Lung (tissue), 12 donors: ENCODE measurements around the gene ASPG. TPM values are rescaled to one million over a fixed set of nuclear protein-coding genes. Genes with fewer than 3 reads are reported as not detected.

ENCODE experiments used
- ATAC-seq: fragments of 200-7000 bp; cut with Tn5 transposase; one replicate; pipeline ENCODE4 v1.9.1; 2020; ENCODE audit warnings: moderate number of reproducible peaks; ENCODE audit not compliant: insufficient read depth, low FRiP score
- DNase-seq, 3 donors: peaks; one replicate each; pipeline ENCODE4 v3.0.0-alpha.2; 2013 to 2017
- H3K27ac ChIP-seq, 2 donors: one replicate each; pipeline ENCODE4 v1.5.1; 2013; ENCODE audit warnings: mild to moderate bottlenecking in 2 of 2, moderate library complexity in 2 of 2, control low read depth in 1 of 2, inconsistent platforms in 1 of 2, low read depth in 1 of 2, low read length in 1 of 2
- H3K27me3 ChIP-seq, 3 donors: one replicate each; pipeline ENCODE4 v1.5.1; 2013; ENCODE audit warnings: low read length in 2 of 3; ENCODE audit not compliant: control insufficient read depth in 3 of 3, insufficient read depth in 3 of 3
- H3K36me3 ChIP-seq, 4 donors: one replicate each; pipeline ENCODE4 v1.5.1; 2013; ENCODE audit warnings: low read length in 4 of 4, mild to moderate bottlenecking in 1 of 4, moderate library complexity in 1 of 4; ENCODE audit not compliant: control insufficient read depth in 4 of 4, insufficient read depth in 4 of 4
- H3K4me1 ChIP-seq, 5 donors: one replicate each; pipeline ENCODE4 v1.5.1; 2013; ENCODE audit warnings: low read length in 5 of 5, mild to moderate bottlenecking in 2 of 5, moderate library complexity in 1 of 5; ENCODE audit not compliant: control insufficient read depth in 5 of 5, insufficient read depth in 5 of 5
- H3K4me3 ChIP-seq: one replicate; pipeline ENCODE4 v1.5.1; 2013; ENCODE audit warnings: mild to moderate bottlenecking, control low read depth, moderate library complexity
- H3K9ac ChIP-seq, 2 donors: one replicate each; pipeline ENCODE4 v1.5.1; 2013; ENCODE audit warnings: low read length in 2 of 2, control low read depth in 1 of 2; ENCODE audit not compliant: insufficient read depth in 1 of 2
- H3K9me3 ChIP-seq, 4 donors: one replicate each; pipeline ENCODE4 v1.5.1; 2013; ENCODE audit warnings: low read length in 3 of 4, mild to moderate bottlenecking in 1 of 4, moderate library complexity in 1 of 4; ENCODE audit not compliant: control insufficient read depth in 4 of 4, insufficient read depth in 3 of 4
- WGBS, 2 donors: extraction: QIAGEN DNeasy Blood & Tissue Kit; methylation state at CpG; one replicate each; pipeline ENCODE4 v1.1.7; 2013; 5-methylcytosine and 5-hydroxymethylcytosine counted together
- polyA plus RNA-seq, 2 donors: library from polyadenylated mRNA; stranded (reverse); fragments of 200-250 nt; gene quantifications; one replicate each; pipeline ENCODE4 v1.2.1, GENCODE V29; 2013
- total RNA-seq, 2 donors: library from RNA; depleted of rRNA in 1 of 2; stranded (reverse); fragments of >200 nt in 1 of 2; gene quantifications; one replicate each; pipeline ENCODE4 v1.2.1, GENCODE V29; 2014 to 2021
- TF ChIP-seq, protein P1 (sequence below): IDR thresholded peaks from 2 replicates; pipeline ENCODE4 v1.5.1; 2012; ENCODE audit warnings: mild to moderate bottlenecking; ENCODE audit errors: control extremely low read depth, extremely low read depth
- donor health status: control.
- donor health status: control.
- donor health status: Bipolar disorder and iron deficiency.
- donor health status: healthy.
- donor health status: DM: yes; HTN: yes; CAD: no.

Gene ASPG
- total and polyA plus RNA-seq, 4 donors: 0.73 to 4.7 (median 3.0) TPM

DNA sequence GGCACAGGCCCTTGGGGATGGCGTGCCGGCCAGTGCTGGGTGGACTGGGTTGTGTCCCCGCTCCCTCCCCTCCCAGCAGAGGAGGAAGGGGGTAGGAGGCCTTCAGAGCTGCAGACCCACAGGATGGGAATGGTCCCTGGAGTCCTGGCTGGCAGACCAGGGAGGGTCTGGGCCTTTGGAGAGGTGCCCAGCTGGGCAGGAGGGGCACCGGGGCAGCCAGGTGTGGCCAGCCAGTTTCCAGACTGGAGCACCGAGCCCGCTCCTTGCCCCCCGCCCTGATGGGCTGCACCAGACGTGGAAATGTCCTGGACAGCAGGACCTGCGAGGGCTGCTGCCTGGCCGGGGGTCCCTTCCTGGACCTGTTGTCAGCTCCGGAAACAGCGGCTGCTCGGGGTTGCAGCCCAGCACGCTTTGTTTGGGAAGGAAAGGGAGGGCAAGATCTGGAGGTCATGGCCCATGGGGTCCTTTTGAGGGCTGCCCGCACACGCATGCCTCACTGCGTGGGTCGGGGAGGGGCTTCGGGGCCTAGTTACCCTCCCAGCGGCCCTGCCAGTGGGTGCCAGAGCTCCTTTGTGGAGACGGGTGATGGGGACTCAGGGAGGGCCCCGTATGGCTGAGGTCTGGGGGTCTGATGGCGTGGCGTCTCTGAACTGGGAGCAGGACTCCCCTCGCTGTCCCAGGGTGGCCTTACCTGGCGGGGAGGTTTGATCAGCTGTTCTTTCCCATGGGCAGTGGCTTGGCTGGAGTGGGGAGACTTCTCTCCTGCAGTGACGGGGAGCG, 62.0 kb downstream of the ASPG start:
- 78 to 84% methylated on average over 28 of the region's 28 CpGs for WGBS, 2 donors
- H3K9ac ChIP-seq: no peak overlapping the region
- H3K9me3 ChIP-seq: no peaks in the 10 kb centered on the region
- TF ChIP-seq, protein P1, sequence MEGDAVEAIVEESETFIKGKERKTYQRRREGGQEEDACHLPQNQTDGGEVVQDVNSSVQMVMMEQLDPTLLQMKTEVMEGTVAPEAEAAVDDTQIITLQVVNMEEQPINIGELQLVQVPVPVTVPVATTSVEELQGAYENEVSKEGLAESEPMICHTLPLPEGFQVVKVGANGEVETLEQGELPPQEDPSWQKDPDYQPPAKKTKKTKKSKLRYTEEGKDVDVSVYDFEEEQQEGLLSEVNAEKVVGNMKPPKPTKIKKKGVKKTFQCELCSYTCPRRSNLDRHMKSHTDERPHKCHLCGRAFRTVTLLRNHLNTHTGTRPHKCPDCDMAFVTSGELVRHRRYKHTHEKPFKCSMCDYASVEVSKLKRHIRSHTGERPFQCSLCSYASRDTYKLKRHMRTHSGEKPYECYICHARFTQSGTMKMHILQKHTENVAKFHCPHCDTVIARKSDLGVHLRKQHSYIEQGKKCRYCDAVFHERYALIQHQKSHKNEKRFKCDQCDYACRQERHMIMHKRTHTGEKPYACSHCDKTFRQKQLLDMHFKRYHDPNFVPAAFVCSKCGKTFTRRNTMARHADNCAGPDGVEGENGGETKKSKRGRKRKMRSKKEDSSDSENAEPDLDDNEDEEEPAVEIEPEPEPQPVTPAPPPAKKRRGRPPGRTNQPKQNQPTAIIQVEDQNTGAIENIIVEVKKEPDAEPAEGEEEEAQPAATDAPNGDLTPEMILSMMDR: no peak
- ATAC-seq: no peak
- peaks cover 0 to 4% (median 0%) of the 10 kb centered on the region in 4 donors for H3K36me3 ChIP-seq
- DNase-seq: peak in 1 of 3 donors; percentile 42
- no peak overlapping the region for H3K27ac ChIP-seq
- no peaks in the 10 kb centered on the region for H3K27me3 ChIP-seq
- H3K4me3 ChIP-seq: no peak overlapping the region
- H3K4me1 ChIP-seq: peaks cover 0 to 42% (median 11%) of the 10 kb centered on the region in 5 donors

DNA sequence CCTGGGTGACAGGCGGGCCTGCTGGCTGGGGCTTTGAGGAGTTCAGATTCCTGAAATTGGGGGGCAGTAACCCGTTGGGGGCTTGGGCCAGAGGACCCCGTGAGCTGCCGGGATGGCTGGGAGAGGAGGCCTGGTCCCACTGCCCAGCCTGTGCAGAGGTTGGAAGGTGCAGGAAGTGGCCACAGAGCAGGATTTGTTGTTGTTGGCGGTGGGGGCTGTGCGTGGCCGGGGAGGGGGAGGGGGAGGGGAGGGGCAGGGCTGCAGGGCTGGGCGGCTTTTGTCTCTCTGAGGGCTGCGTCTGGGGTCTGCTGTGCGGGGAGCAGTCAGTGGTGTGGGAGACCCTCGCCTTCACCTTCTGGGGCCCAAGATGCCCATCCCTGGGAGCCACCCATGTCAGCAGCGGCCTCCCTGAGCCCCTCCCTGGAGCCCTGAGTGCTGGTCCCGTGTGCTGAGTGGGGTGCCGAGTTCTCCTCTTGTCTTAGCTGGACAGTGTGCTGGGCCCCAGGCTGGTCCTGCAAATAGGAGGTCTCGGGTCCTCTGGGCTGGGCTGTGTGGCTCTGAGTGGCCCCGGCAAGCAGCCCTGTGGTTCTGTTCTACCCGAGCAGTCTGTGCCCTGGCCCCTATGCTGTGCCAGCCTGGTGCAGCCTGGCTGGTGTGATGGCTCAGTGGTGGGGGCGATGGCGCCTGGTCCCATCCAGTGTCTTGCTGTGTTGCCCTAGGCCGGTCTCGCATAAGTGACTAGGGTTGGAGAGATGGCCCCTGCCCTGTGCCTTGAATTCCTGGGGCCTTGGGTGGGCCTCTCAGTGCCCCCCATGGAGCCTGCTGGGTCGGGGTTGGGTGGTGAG, 63.2 kb downstream of the ASPG start:
- peaks cover 0 to 42% (median 11%) of the 10 kb centered on the region in 5 donors for H3K4me1 ChIP-seq
- ATAC-seq: no peak
- peak overlapping the region in 1 of 2 donors; percentile 33 for H3K27ac ChIP-seq
- no peak overlapping the region for H3K9ac ChIP-seq
- no peaks in the 10 kb centered on the region for H3K27me3 ChIP-seq
- H3K36me3 ChIP-seq: no peaks in the 10 kb centered on the region
- DNase-seq: no peak
- no peaks in the 10 kb centered on the region for H3K9me3 ChIP-seq
- WGBS, 2 donors: 73 to 76% methylated on average over 20 to 22 of the region's 22 CpGs
- TF ChIP-seq, protein P1: no peak
- no peak overlapping the region for H3K4me3 ChIP-seq

DNA sequence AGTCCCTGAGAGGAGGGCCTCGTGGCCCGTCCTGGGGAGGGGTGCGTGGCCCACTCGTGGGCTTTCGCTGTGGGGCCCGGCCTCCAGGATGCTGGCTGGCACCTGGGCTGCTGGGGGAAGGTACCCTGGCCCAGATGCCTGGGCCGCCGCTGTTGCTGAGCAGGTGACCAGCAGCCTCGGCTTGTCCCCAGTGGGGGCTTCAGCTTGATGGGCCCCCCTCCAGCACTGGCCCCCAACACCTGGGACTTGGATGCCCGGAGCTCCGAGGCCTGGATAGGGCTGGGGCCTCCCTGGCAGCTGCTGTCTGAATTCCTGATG, 63.7 kb downstream of the ASPG start:
- no peaks in the 10 kb centered on the region for H3K36me3 ChIP-seq
- ATAC-seq: no peak
- peaks cover 0 to 42% (median 11%) of the 10 kb centered on the region in 5 donors for H3K4me1 ChIP-seq
- no peak for DNase-seq
- H3K9ac ChIP-seq: no peak overlapping the region
- H3K27me3 ChIP-seq: no peaks in the 10 kb centered on the region
- H3K4me3 ChIP-seq: no peak overlapping the region
- TF ChIP-seq, protein P1: no peak
- H3K9me3 ChIP-seq: no peaks in the 10 kb centered on the region
- H3K27ac ChIP-seq: no peak overlapping the region
- 84 to 87% methylated on average over 11 of the region's 11 CpGs for whole genome bisulfite sequencing, 2 donors
